ENCODE data around the gene SP2. TPM values are rescaled to one million over a fixed set of nuclear protein-coding genes. Genes with fewer than 3 reads are reported as not detected.

Gene SP2
- polyA plus RNA-seq, 1 donor (not counting 4 experiments of a cell fraction or from before 2014, with no cell fraction given) = 2.1 TPM

- Histone ChIP-seq H2AFZ (ENCODE audit: control insufficient read depth, low read length) (no peak overlapping the region), H3K4me1 (ENCODE audit: control insufficient read depth, extremely low read depth, insufficient read depth, low read length) (peaks cover 24% of the 10 kb centered on the region), H3K9me1 (ENCODE audit: control insufficient read depth, extremely low read depth, insufficient read depth, low read length) (no peaks in the 10 kb centered on the region), H3K4me3 (ENCODE audit: control insufficient read depth in 2 of 3, extremely low read depth in 1 of 3, insufficient read depth in 2 of 3, low read depth in 1 of 3, low read length in 3 of 3) (no peak overlapping the region), H3K79me2 (ENCODE audit: control insufficient read depth, insufficient read depth, low read length) (no peaks in the 10 kb centered on the region), H4K20me1 (ENCODE audit: control insufficient read depth, extremely low read depth, insufficient read depth, low read length) (no peaks in the 10 kb centered on the region), H3K4me2 (ENCODE audit: control insufficient read depth, extremely low read depth, insufficient read depth, low read depth, low read length) (no peak overlapping the region), H3K27ac (ENCODE audit: control insufficient read depth, insufficient read depth, low read length) (no peak overlapping the region), H3K9ac (ENCODE audit: control insufficient read depth, extremely low read depth, insufficient read depth, low read length) (no peak overlapping the region), H3K9me3 (ENCODE audit: control insufficient read depth, low read depth, low read length) (no peaks in the 10 kb centered on the region), H3K36me3 (ENCODE audit: control insufficient read depth in 2 of 2, extremely low read depth in 1 of 2, insufficient read depth in 2 of 2, low read length in 2 of 2) (no peaks in the 10 kb centered on the region), H3K27me3 (ENCODE audit: control insufficient read depth, extremely low read depth, insufficient read depth, low read length) (peaks cover 14% of the 10 kb centered on the region)
- FAIRE-seq (no peak), DNase-seq (ENCODE audit: low read depth, low spot score) (no peak)
- dilution Hi-C loops (cut with MboI; ENCODE audit: extremely low pct_ligation_motif_present, low sequenced_read_pairs) = no loop called here
- TF ChIP-seq EZH2 (IDR thresholded peaks at IDR 0.05; ENCODE audit: low read length) = no peak
- no peak for TF ChIP-seq CTCF (optimal IDR thresholded peaks at IDR 0.05 in 1 of 3, IDR thresholded peaks at IDR 0.05 in 1 of 3, conservative IDR thresholded peaks at IDR 0.05 in 1 of 3; ENCODE audit: extremely low read depth in 1 of 3, insufficient read depth in 2 of 3, low read length in 3 of 3)
These were observed 26.9 kb upstream of the SP2 start for GRCh38 chr17:47869114-47869513.

DNA sequence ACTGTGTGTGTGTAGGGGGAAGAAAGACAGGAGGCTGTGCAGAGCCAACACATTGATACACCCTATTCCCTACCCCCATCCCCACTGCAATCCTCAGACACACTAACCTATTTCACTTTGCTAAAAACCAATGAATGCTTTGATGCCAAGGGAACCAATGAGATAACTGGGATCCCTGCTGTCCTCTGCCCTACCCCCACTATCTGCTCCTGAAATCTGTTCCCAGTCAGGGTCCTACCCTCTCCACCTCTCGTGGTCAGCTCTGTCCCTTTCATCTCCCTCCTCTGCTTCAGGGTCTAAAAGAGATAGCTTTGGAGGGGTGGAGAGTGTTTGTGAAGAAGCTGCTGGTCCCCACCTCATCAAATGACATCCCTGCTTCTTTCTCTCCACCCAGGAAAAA is 26.0 kb upstream of the SP2 start:
- H2AFZ ChIP-seq (ENCODE audit: control insufficient read depth, low read length) = no peak overlapping the region
- no peaks in the 10 kb centered on the region for H3K79me2 ChIP-seq (ENCODE audit: control insufficient read depth, insufficient read depth, low read length)
- TF ChIP-seq CTCF (optimal IDR thresholded peaks at IDR 0.05 in 1 of 3, IDR thresholded peaks at IDR 0.05 in 1 of 3, conservative IDR thresholded peaks at IDR 0.05 in 1 of 3; ENCODE audit: extremely low read depth in 1 of 3, insufficient read depth in 2 of 3, low read length in 3 of 3) (no peak), EZH2 (IDR thresholded peaks at IDR 0.05; ENCODE audit: low read length) (no peak)
- no peak overlapping the region for H3K4me3 ChIP-seq (ENCODE audit: control insufficient read depth in 2 of 3, extremely low read depth in 1 of 3, insufficient read depth in 2 of 3, low read depth in 1 of 3, low read length in 3 of 3)
- no peak for DNase-seq (ENCODE audit: low read depth, low spot score)
- H3K9me3 ChIP-seq (ENCODE audit: control insufficient read depth, low read depth, low read length) = no peaks in the 10 kb centered on the region
- no peak for FAIRE-seq
- H3K27me3 ChIP-seq (ENCODE audit: control insufficient read depth, extremely low read depth, insufficient read depth, low read length) = peaks cover 20% of the 10 kb centered on the region
- dilution Hi-C loops (cut with MboI; ENCODE audit: extremely low pct_ligation_motif_present, low sequenced_read_pairs) = no loop called here
- H3K4me1 ChIP-seq (ENCODE audit: control insufficient read depth, extremely low read depth, insufficient read depth, low read length) = peaks cover 14% of the 10 kb centered on the region
- H4K20me1 ChIP-seq (ENCODE audit: control insufficient read depth, extremely low read depth, insufficient read depth, low read length) = no peaks in the 10 kb centered on the region
- H3K9me1 ChIP-seq (ENCODE audit: control insufficient read depth, extremely low read depth, insufficient read depth, low read length) = no peaks in the 10 kb centered on the region
- no peak overlapping the region for H3K27ac ChIP-seq (ENCODE audit: control insufficient read depth, insufficient read depth, low read length)
- H3K9ac ChIP-seq (ENCODE audit: control insufficient read depth, extremely low read depth, insufficient read depth, low read length) = no peak overlapping the region
- no peak overlapping the region for H3K4me2 ChIP-seq (ENCODE audit: control insufficient read depth, extremely low read depth, insufficient read depth, low read depth, low read length)
- H3K36me3 ChIP-seq (ENCODE audit: control insufficient read depth in 2 of 2, extremely low read depth in 1 of 2, insufficient read depth in 2 of 2, low read length in 2 of 2) = no peaks in the 10 kb centered on the region

Data from keratinocyte (primary cell).